Panc1 (cell line): Measurements from ENCODE around the gene FRK.

Experiments
- CTCF ChIP-seq: fragments of 450-650 bp; IDR thresholded peaks from 2 replicates; pipeline ENCODE4 v1.5.1; 2017; ENCODE audit warnings: mild to moderate bottlenecking
- POLR2AphosphoS5 ChIP-seq: IDR thresholded peaks from 2 replicates; pipeline ENCODE4 v1.6.1; 2012; ENCODE audit warnings: mild to moderate bottlenecking, low read depth, low read length, moderate library complexity
- TCF7L2 ChIP-seq: IDR thresholded peaks from 2 replicates; pipeline ENCODE4 v1.6.1; 2011; ENCODE audit warnings: mild to moderate bottlenecking, low read depth, low read length, inconsistent platforms

GRCh38 chr6:115958958-115959357 is 101.7 kb downstream of the FRK start:
- TF ChIP-seq CTCF (no peak), TCF7L2 (no peak), POLR2AphosphoS5 (no peak)
